Esophagus muscularis mucosa (tissue), 4 donors: ENCODE results near the gene GPC6.

Experiments
- CTCF ChIP-seq, 3 experiments: fragments of 200-600 bp in 2 of 3; fragments of 450-650 bp in 1 of 3; sonication (generic) in 2 of 3; IDR thresholded peaks; one replicate each; pipeline ENCODE4 v1.5.1; 2017 to 2019; ENCODE audit warnings: antibody characterized with exemption in 3 of 3, mild to moderate bottlenecking in 2 of 3, moderate library complexity in 1 of 3
- EP300 ChIP-seq: sonication (generic); formaldehyde crosslinking; IDR thresholded peaks from one replicate; pipeline ENCODE4 v1.6.1; 2017; ENCODE audit warnings: antibody characterized with exemption
- POLR2A ChIP-seq: fragments of 450-650 bp; IDR thresholded peaks from one replicate; pipeline ENCODE4 v1.6.1; 2017; ENCODE audit warnings: antibody characterized with exemption, moderate library complexity, mild to moderate bottlenecking, low read depth

- TF ChIP-seq CTCF (IDR thresholded peaks at IDR 0.05) (no peak), POLR2A (no peak), EP300 (no peak)
Observed at GRCh38 chr13:93746589-93746988, 520.0 kb downstream of the GPC6 start.
